Neuronal stem cell (in vitro differentiated cells): ENCODE results near the gene SPATA45. TPM values are rescaled to one million over a fixed set of nuclear protein-coding genes. Genes with fewer than 3 reads are reported as not detected.

Experiments
- DNase-seq: peaks from one replicate; pipeline ENCODE4 v3.0.0-alpha.2; 2013; ENCODE audit warnings: low spot score
- H2AFZ ChIP-seq: one replicate; pipeline ENCODE4 v1.6.1; 2013; ENCODE audit warnings: mild to moderate bottlenecking, low read length, inconsistent platforms
- H2AK5ac ChIP-seq: 2 replicates; pipeline ENCODE4 v1.6.1; 2013; ENCODE audit warnings: low read depth, mild to moderate bottlenecking, inconsistent platforms, low read length, moderate library complexity, mixed read lengths
- H2BK120ac ChIP-seq: 2 replicates; pipeline ENCODE4 v1.6.1; 2013; ENCODE audit warnings: low read depth, mild to moderate bottlenecking, inconsistent platforms, low read length, moderate library complexity, mixed read lengths
- H2BK12ac ChIP-seq: one replicate; pipeline ENCODE4 v1.6.1; 2013; ENCODE audit warnings: low read length, inconsistent platforms
- H2BK15ac ChIP-seq: 2 replicates; pipeline ENCODE4 v1.6.1; 2013; ENCODE audit warnings: mild to moderate bottlenecking, low read length, inconsistent platforms, mixed read lengths
- H2BK5ac ChIP-seq: one replicate; pipeline ENCODE4 v1.6.1; 2013; ENCODE audit warnings: inconsistent platforms, mild to moderate bottlenecking, low read length, moderate library complexity
- H3K14ac ChIP-seq: one replicate; pipeline ENCODE4 v1.6.1; 2013; ENCODE audit warnings: low read length, inconsistent platforms
- H3K18ac ChIP-seq: 2 replicates; pipeline ENCODE4 v1.6.1; 2013; ENCODE audit warnings: low read length, inconsistent platforms
- H3K23ac ChIP-seq: 2 replicates; pipeline ENCODE4 v1.6.1; 2013; ENCODE audit warnings: low read depth, mild to moderate bottlenecking, mixed read lengths, low read length, inconsistent platforms; ENCODE audit not compliant: poor library complexity
- H3K27ac ChIP-seq: replicated peaks from 3 replicates; pipeline ENCODE4 v1.5.1; 2013; ENCODE audit warnings: low read length, inconsistent platforms
- H3K27me3 ChIP-seq, 3 experiments: 2 replicates each; pipeline ENCODE4 v1.6.1; 2013; ENCODE audit warnings: low read length in 3 of 3, mild to moderate bottlenecking in 2 of 3, inconsistent platforms in 1 of 3, low read depth in 1 of 3, mixed read lengths in 1 of 3, moderate library complexity in 1 of 3; ENCODE audit not compliant: control insufficient read depth in 3 of 3, insufficient read depth in 3 of 3
- H3K36me3 ChIP-seq, 2 donors: replicated peaks in 1 of 2; 2 replicates each; pipeline ENCODE4 v1.6.1; 2013; ENCODE audit warnings: low read length in 2 of 2; ENCODE audit not compliant: control insufficient read depth in 2 of 2, insufficient read depth in 2 of 2
- H3K4ac ChIP-seq: 2 replicates; pipeline ENCODE4 v1.6.1; 2013; ENCODE audit warnings: inconsistent platforms, mild to moderate bottlenecking, low read length, moderate library complexity
- H3K4me1 ChIP-seq, 2 donors: 1 replicate in 1 of 2; 2 replicates in 1 of 2; pipeline ENCODE4 v1.6.1; 2013; ENCODE audit warnings: low read length in 2 of 2, low read depth in 1 of 2; ENCODE audit not compliant: control insufficient read depth in 2 of 2, insufficient read depth in 1 of 2
- H3K4me2 ChIP-seq: one replicate; pipeline ENCODE4 v1.6.1; 2013; ENCODE audit warnings: mild to moderate bottlenecking, low read length, inconsistent platforms; ENCODE audit not compliant: insufficient read depth, poor library complexity, severe bottlenecking
- H3K4me3 ChIP-seq, 2 donors: 2 replicates each; pipeline ENCODE4 v1.5.1; 2013; ENCODE audit warnings: low read length in 2 of 2, mild to moderate bottlenecking in 2 of 2, inconsistent platforms in 1 of 2, moderate library complexity in 1 of 2
- H3K79me1 ChIP-seq: one replicate; pipeline ENCODE4 v1.6.1; 2013; ENCODE audit warnings: low read depth, mild to moderate bottlenecking, inconsistent platforms, low read length, moderate library complexity
- H3K9ac ChIP-seq: one replicate; pipeline ENCODE4 v1.6.1; 2013; ENCODE audit warnings: mild to moderate bottlenecking, low read depth, low read length, inconsistent platforms; ENCODE audit not compliant: poor library complexity
- H3K9me3 ChIP-seq, 2 donors: replicated peaks in 1 of 2; 2 replicates each; pipeline versions ENCODE3 to v1.6.1; 2013; ENCODE audit warnings: low read length in 2 of 2, mild to moderate bottlenecking in 2 of 2, inconsistent platforms in 1 of 2, low read depth in 1 of 2, mixed read lengths in 1 of 2, moderate library complexity in 1 of 2; ENCODE audit not compliant: control insufficient read depth in 2 of 2, insufficient read depth in 1 of 2
- H4K8ac ChIP-seq: one replicate; pipeline ENCODE4 v1.6.1; 2013; ENCODE audit warnings: low read depth, mild to moderate bottlenecking, inconsistent platforms, low read length, moderate library complexity
- H4K91ac ChIP-seq: one replicate; pipeline ENCODE4 v1.6.1; 2013; ENCODE audit warnings: low read length, low read depth, mild to moderate bottlenecking, inconsistent platforms; ENCODE audit not compliant: poor library complexity
- WGBS, 2 donors: extraction: QIAGEN DNeasy Blood & Tissue Kit; methylation state at CpG; one replicate each; pipeline ENCODE4 v1.1.7; 2013; ENCODE audit warnings: missing lambda C conversion rate in 2 of 2, mixed read lengths in 1 of 2; ENCODE audit not compliant: insufficient read length in 2 of 2, insufficient replicate concordance in 1 of 2; ENCODE audit errors: extremely low coverage in 2 of 2; 5-methylcytosine and 5-hydroxymethylcytosine counted together
- polyA plus RNA-seq, 2 experiments: library from polyadenylated mRNA; stranded (reverse); fragments of 200-250 nt; gene quantifications; one replicate each; pipeline ENCODE4 v1.2.3, GENCODE V29; 2013

SPATA45 gene
- 0.24 TPM for polyA plus RNA-seq (2013, experiment 1 of 2)
- 0.54 TPM for polyA plus RNA-seq (2013, experiment 2 of 2)

DNA sequence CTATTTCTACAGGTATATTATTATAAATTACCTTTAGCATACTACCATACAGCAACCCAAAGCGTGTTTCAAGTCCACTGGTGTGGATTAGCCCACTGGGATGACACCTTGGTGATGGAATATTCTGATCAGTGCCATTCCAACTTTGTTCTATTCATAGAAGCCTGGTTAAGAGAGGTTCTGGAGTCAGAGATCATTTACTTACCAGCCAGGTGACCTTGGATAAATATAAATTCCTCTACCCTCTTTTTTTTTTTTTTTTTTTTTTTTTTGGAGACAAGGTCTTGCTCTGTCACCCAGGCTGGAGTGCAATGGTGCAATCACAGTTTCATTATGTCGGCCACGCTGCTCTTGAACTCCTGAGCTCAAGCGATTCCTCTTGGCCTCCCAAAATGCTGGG lies at the start of gene SPATA45:
Gene SPATA45 (minus strand): TSS at position 101 of the 400 bp plus-strand sequence. CDS start 11,500 bp downstream, outside the sequence.
- no peak within 1 kb of the TSS for H3K4me3 ChIP-seq
- no peak within 1 kb of the TSS for H3K9ac ChIP-seq
- H3K27ac ChIP-seq: no peak within 1 kb of the TSS
- H2BK15ac ChIP-seq: no peak within 1 kb of the TSS
- H2AFZ ChIP-seq: no peak within 1 kb of the TSS
- H3K14ac ChIP-seq: no peak within 1 kb of the TSS
- H2AK5ac ChIP-seq: no peak within 1 kb of the TSS
- no peaks in the 10 kb centered on the region for H3K36me3 ChIP-seq
- no peak for DNase-seq
- no peak within 1 kb of the TSS for H3K18ac ChIP-seq
- H2BK120ac ChIP-seq: no peak within 1 kb of the TSS
- no peak within 1 kb of the TSS for H2BK12ac ChIP-seq
- no peak within 1 kb of the TSS for H3K23ac ChIP-seq
- no peak within 1 kb of the TSS for H3K4ac ChIP-seq
- no CpG with 5 or more reads among the region's 4 CpGs for WGBS, 2 donors
- no peaks in the 10 kb centered on the region for H3K4me1 ChIP-seq
- H3K79me1 ChIP-seq: no peaks in the 10 kb centered on the region
- no peaks in the 10 kb centered on the region for H3K9me3 ChIP-seq
- H4K91ac ChIP-seq: no peak within 1 kb of the TSS
- no peaks in the 10 kb centered on the region for H3K27me3 ChIP-seq
- H2BK5ac ChIP-seq: no peak within 1 kb of the TSS
- no peak within 1 kb of the TSS for H3K4me2 ChIP-seq
- no peak within 1 kb of the TSS for H4K8ac ChIP-seq

GRCh38 chr1:212892108-212892507 lies 44.7 kb upstream of the SPATA45 start:
- H3K4me1 ChIP-seq: no peaks in the 10 kb centered on the region
- no CpG with 5 or more reads among the region's 1 CpG for WGBS, 2 donors
- no peak overlapping the region for H3K27ac ChIP-seq

GRCh38 chr1:212884592-212884991 lies 37.1 kb upstream of the SPATA45 start:
- H3K27ac ChIP-seq: no peak overlapping the region
- H3K4me3 ChIP-seq: no peak overlapping the region
- H3K4ac ChIP-seq: no peak overlapping the region
- H2AFZ ChIP-seq: no peak overlapping the region
- H2BK12ac ChIP-seq: no peak overlapping the region
- no peak overlapping the region for H4K8ac ChIP-seq
- no CpG with 5 or more reads among the region's 4 CpGs for WGBS, 2 donors
- H2BK5ac ChIP-seq: no peak overlapping the region
- no peaks in the 10 kb centered on the region for H3K27me3 ChIP-seq
- H3K4me1 ChIP-seq: no peaks in the 10 kb centered on the region
- H3K79me1 ChIP-seq: no peaks in the 10 kb centered on the region
- no peak overlapping the region for H2BK120ac ChIP-seq
- H4K91ac ChIP-seq: no peak overlapping the region
- H3K23ac ChIP-seq: no peak overlapping the region
- H2AK5ac ChIP-seq: no peak overlapping the region
- no peak overlapping the region for H3K4me2 ChIP-seq
- H3K9me3 ChIP-seq: no peaks in the 10 kb centered on the region
- peaks cover 13 to 97% of the 10 kb centered on the region in 2 donors for H3K36me3 ChIP-seq
- no peak overlapping the region for H2BK15ac ChIP-seq
- no peak for DNase-seq
- H3K9ac ChIP-seq: no peak overlapping the region
- H3K18ac ChIP-seq: no peak overlapping the region
- no peak overlapping the region for H3K14ac ChIP-seq

More at GRCh38 chr1:212892108-212892507, 44.7 kb upstream of the SPATA45 start:
- no peak overlapping the region for H2BK5ac ChIP-seq
- no peak overlapping the region for H3K4me3 ChIP-seq
- H3K23ac ChIP-seq: no peak overlapping the region
- no peaks in the 10 kb centered on the region for H3K9me3 ChIP-seq
- H3K4ac ChIP-seq: no peak overlapping the region
- no peak overlapping the region for H2AK5ac ChIP-seq
- H3K36me3 ChIP-seq: peaks cover 32 to 94% of the 10 kb centered on the region in 2 donors
- DNase-seq: no peak
- no peak overlapping the region for H4K8ac ChIP-seq
- H2BK120ac ChIP-seq: no peak overlapping the region
- H2BK12ac ChIP-seq: no peak overlapping the region
- no peak overlapping the region for H3K14ac ChIP-seq
- no peak overlapping the region for H2AFZ ChIP-seq
- no peaks in the 10 kb centered on the region for H3K27me3 ChIP-seq
- no peak overlapping the region for H3K4me2 ChIP-seq
- H2BK15ac ChIP-seq: no peak overlapping the region
- H4K91ac ChIP-seq: no peak overlapping the region
- H3K79me1 ChIP-seq: peaks cover 2% of the 10 kb centered on the region
- H3K18ac ChIP-seq: no peak overlapping the region
- no peak overlapping the region for H3K9ac ChIP-seq

- H3K14ac ChIP-seq: no peak overlapping the region
- H4K8ac ChIP-seq: no peak overlapping the region
- no peak overlapping the region for H2AFZ ChIP-seq
- no peaks in the 10 kb centered on the region for H3K79me1 ChIP-seq
- H2BK5ac ChIP-seq: no peak overlapping the region
- WGBS, 2 donors: no CpG with 5 or more reads among the region's 6 CpGs
- no peak overlapping the region for H3K9ac ChIP-seq
- no peak overlapping the region for H3K23ac ChIP-seq
- peaks cover 9 to 95% of the 10 kb centered on the region in 2 donors for H3K36me3 ChIP-seq
- H2AK5ac ChIP-seq: no peak overlapping the region
- no peaks in the 10 kb centered on the region for H3K4me1 ChIP-seq
- no peak for DNase-seq
- no peak overlapping the region for H2BK12ac ChIP-seq
- no peaks in the 10 kb centered on the region for H3K9me3 ChIP-seq
- H3K4me2 ChIP-seq: no peak overlapping the region
- no peak overlapping the region for H4K91ac ChIP-seq
- H2BK15ac ChIP-seq: no peak overlapping the region
- no peak overlapping the region for H2BK120ac ChIP-seq
- H3K18ac ChIP-seq: no peak overlapping the region
- H3K27ac ChIP-seq: no peak overlapping the region
- no peak overlapping the region for H3K4ac ChIP-seq
- H3K4me3 ChIP-seq: no peak overlapping the region
- no peaks in the 10 kb centered on the region for H3K27me3 ChIP-seq
Observed at GRCh38 chr1:212879947-212880690, 32.7 kb upstream of the SPATA45 start.
